Measurements from ENCODE around the gene IL37.
"Not testable (repeated sequence)": the region's sequence is repeated elsewhere in the genome, so short reads cannot be mapped to it uniquely, and the experiment has no call there.

Gene IL37

DNA sequence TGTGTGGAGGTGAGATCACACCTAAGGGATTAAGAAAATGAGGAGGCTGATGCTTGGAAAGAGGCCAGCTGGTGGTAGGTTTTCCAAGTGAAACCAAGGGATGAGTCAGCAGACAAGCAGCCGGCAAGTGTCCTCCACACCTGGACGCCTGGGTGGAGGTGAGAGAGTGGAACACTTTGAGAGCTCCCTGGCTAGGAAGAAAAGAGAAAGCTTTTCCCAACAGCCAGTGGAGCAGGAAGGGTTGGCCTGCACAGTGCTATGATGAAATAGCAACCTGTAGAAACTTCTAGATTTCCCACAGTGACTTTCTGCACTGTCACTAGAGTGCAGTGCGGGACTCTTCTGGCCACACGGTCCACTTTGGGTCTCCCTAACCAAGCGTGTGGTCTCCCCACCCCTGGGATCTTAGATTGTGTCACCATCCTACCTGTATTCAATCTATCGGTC is 19.6 kb upstream of the IL37 start:
- no peak for DNase-seq

DNA sequence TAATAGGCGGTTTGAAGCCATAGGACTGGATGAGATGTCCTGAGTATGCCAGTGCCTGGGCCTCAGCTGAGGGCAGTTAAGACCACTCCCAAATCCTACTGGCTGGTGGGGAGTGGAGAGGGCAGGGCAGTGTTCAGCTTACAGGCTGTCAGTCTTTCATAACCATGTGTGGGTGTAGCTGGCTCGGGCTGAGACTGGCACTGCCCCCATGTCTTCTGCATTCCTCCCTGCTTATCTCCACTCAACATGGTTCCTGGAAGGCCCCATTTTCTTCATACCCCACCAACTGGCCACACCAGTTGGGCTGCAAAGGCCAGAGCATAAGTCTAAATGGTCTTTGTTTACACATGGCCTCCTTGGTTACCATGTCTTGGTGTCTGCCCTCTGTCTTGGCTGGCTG is 17.2 kb upstream of the IL37 start:
- no peak for DNase-seq

DNA sequence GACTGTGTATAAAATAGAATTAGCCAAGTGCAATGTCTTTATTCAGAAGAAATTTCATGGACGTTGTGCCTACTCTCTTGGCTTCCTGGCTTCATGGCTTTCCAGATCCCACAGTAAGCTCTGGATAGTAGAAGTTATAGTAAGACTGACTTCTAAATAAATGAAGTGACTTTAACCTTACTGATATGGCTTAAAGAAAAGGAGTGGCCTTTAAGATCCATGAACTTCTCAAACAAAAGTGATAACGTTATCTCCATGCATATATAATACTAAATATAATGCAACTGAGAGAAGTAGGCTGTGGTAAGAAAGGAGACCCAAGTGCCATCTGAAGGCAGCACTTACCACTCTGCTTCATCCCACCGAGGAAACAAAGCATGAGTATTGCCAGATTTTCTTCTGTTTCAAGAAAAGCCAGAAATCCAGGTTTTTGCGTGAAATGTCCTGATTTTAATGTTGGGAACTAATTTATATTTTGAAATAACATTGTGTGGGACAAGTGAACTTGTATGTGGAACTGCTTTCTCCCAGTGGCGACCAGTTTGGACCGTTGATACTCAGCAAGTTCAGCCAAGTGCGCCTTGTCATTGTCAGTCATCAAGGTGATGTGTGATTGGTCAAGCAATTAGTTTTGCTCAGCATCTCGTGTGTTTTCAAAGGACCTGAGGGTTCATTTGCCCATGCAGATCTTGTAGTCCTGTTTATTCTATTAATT is 13.9 kb upstream of the IL37 start:
- DNase-seq: no peak

- no peak for DNase-seq
These were observed 13.4 kb upstream of the IL37 start for GRCh38 chr2:112897624-112897978.

DNA sequence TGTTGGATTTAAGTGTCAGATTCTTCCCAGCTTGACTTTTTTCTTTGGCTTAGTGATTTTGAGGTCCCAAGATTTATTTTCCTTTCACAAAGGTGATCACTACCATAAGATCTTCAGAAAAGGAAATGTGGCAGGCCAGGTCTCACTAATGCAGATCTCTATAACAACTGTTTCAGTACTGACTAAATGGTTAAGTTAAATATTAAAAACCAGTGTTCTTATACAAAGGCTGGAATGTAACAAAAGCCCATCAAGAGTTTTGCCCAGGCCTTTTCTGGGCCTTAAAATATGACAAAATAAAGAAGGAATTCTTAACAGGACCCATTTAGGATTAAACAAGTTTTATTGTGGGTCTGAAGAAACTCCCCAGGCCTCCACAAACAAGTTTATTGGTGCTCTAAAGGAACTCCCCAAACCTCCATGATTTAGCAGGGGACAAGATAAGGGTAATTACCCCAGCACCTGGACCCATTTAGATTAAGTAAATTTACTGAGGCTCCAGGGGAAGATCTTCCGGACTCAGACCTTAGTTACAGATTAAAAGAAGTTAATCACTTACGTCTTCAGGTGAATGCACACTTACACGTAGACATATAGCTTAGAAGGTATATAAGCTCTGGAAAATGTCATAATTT is 9.4 kb upstream of the IL37 start:
- DNase-seq: not testable (repeated sequence)

GRCh38 chr2:112902816-112903215 is 8.1 kb upstream of the IL37 start:
- no peak for DNase-seq

- DNase-seq: no peak
These were observed 6.1 kb upstream of the IL37 start for GRCh38 chr2:112904883-112905282.

DNA sequence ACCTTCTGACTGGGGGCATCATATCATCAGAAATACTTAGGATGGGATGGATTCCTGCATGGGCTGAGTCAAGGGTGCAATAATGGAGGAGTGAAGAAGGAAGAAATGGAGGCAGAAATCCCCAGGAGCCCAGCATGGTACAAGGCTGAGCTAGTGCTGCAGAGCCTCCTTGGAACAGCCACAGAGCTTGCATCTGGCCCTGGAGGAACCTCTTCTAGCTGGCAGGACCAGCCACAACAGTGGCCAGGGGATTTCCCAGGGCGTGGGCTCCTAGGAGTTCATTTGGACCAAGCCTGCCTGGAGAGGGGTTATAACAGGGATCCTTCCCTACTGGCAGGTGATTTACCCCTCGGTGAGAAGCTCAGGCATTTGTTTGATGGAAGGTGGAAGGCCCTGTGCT is 4.7 kb upstream of the IL37 start:
- DNase-seq: no peak

- DNase-seq: no peak
These were observed 3.7 kb upstream of the IL37 start for GRCh38 chr2:112907001-112907949.

DNA sequence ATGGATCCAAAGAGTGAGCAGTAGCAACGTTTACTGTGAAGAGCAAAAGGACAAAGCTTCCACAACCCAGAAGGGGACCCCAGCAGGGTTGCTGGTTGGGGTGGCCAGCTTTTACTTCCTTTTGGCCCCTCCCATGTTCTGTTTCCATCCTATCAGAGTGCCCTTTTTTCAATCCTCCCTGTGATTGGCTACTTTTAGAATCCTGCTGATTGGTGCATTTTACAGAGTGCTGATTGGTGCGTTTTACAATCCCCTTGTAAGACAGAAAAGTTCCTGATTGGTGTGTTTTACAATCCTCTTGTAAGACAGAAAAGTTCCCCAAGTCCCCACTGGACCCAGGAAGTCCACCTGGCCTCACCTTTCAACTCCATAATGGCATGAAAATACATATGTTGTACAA is 2.4 kb upstream of the IL37 start:
- not testable (repeated sequence) for DNase-seq

DNA sequence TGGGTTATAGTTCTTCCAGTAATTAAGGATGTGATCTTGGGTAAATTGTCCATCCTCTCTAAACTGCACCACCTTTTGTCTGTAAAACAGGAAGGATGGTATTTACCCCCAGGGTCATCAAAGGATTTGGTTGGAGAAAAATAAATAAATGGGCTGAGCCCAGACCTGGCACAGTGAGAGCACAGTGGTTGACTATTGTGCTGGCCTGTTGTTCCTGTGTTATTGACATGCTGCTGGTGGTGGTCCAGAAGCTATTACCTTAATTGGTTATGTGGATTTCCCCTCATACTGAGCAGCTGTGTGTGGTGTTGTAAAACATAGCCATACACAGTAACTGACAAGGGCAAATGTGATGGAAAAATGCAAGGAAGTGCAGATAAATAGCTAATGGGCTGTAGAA is 746 bp upstream of the IL37 start:
- DNase-seq: no peak

- DNase-seq: no peak
These were observed 1.4 kb downstream of the IL37 start for GRCh38 chr2:112912403-112912802.

GRCh38 chr2:112915300-112916144 is 4.6 kb downstream of the IL37 start:
- DNase-seq: no peak

GRCh38 chr2:112916145-112916571 is 5.2 kb downstream of the IL37 start:
- no peak for DNase-seq

- DNase-seq: no peak
These were observed 5.8 kb downstream of the IL37 start for GRCh38 chr2:112916625-112917247.

GRCh38 chr2:112917856-112918255 is 6.9 kb downstream of the IL37 start:
- DNase-seq: no peak

GRCh38 chr2:112918256-112918655 is 7.3 kb downstream of the IL37 start:
- DNase-seq: no peak

GRCh38 chr2:112919086-112919485 is 8.1 kb downstream of the IL37 start:
- DNase-seq: no peak

DNA sequence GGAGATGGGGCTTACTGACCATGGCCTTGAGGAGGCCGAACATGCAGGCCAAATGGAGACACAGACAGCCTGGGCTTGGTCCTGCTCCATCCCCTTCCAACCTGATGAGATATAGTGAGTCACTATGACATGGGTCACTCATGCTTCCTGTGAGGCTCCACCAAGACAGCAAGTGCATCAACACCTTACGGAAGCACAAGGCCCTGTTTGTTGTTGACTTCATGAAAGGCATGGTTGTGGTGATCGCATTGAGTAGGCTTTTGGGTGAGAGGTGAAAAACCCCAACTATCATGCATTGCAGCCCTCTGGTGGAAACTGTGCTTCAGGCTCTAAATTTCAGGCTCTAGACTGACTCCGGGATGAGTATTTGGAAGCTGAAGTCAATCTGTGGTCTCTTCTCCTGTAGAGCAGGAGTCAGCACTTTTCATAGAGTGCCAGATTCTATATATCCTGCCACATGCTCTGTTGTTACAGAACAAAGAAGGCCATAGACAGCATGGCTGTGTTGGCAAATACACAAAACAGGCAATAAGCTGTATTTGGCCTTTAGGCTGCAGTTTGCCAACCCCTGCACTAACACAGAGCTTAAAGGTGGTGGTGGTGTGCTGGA is 10.1 kb downstream of the IL37 start:
- no peak for DNase-seq

GRCh38 chr2:112921982-112922381 is 11.0 kb downstream of the IL37 start:
- no peak for DNase-seq

DNA sequence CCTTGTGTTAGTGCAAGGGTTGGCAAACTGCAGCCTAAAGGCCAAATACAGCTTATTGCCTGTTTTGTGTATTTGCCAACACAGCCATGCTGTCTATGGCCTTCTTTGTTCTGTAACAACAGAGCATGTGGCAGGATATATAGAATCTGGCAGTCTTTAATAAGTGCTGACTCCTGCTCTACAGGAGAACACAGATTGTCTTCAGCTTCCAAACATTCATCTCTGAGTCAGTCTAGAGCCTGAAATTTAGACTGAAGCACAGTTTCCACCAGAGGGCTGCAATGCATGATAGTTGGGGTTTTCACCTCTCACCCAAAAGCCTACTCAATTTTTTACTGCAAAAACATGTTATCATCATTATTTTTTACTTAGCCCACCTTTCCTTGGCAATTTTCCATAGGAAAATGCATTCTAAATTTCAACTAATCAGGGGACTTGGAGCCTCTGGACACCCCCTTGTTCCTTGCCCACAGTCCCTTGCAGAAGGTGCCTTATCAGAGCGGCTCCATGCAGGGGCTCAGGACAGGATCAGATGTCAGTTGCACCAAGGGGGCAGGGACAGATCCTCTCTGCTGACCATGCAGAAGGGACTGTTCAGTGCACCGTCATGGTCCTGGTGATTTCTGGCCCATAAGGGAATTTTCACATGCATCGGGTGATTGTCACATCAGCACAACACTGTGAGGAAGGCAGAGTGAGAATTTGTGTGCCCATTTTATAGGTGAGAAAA is 12.4 kb downstream of the IL37 start:
- no peak for DNase-seq

Data from C1 segment of cervical spinal cord (tissue), 14 donors.